H9 (cell line): Measurements from ENCODE around the gene ZRSR2. TPM values are rescaled to one million over a fixed set of nuclear protein-coding genes. Genes with fewer than 3 reads are reported as not detected.

Source experiments
- DNase-seq: peaks from one replicate; pipeline ENCODE4 v3.0.0-alpha.2; 2017
- H2AFZ ChIP-seq: one replicate; pipeline ENCODE4 v1.6.1; 2013; ENCODE audit warnings: mild to moderate bottlenecking, low read length, control low read depth, moderate library complexity
- H2AK5ac ChIP-seq: 2 replicates; pipeline ENCODE4 v1.6.1; 2013; ENCODE audit warnings: low read length, control low read depth, mixed read lengths; ENCODE audit not compliant: insufficient read length
- H2BK120ac ChIP-seq: one replicate; pipeline ENCODE4 v1.6.1; 2013; ENCODE audit warnings: low read depth, mild to moderate bottlenecking, low read length, control low read depth, inconsistent platforms; ENCODE audit not compliant: poor library complexity, severe bottlenecking
- H2BK12ac ChIP-seq: 2 replicates; pipeline ENCODE4 v1.6.1; 2013; ENCODE audit warnings: low read length, control low read depth, mixed read lengths, low read depth; ENCODE audit not compliant: insufficient read length
- H2BK15ac ChIP-seq: 2 replicates; pipeline ENCODE4 v1.6.1; 2013; ENCODE audit warnings: low read depth, low read length, control low read depth
- H2BK20ac ChIP-seq: one replicate; pipeline ENCODE4 v1.6.1; 2013; ENCODE audit warnings: low read depth, mild to moderate bottlenecking, low read length, control low read depth, inconsistent platforms; ENCODE audit not compliant: poor library complexity, severe bottlenecking
- H2BK5ac ChIP-seq: 2 replicates; pipeline ENCODE4 v1.6.1; 2013; ENCODE audit warnings: low read length, control low read depth, mixed read lengths; ENCODE audit not compliant: insufficient read length
- H3K14ac ChIP-seq: 2 replicates; pipeline ENCODE4 v1.6.1; 2013; ENCODE audit warnings: low read length, control low read depth; ENCODE audit not compliant: insufficient read depth
- H3K18ac ChIP-seq: 2 replicates; pipeline ENCODE4 v1.6.1; 2013; ENCODE audit warnings: low read depth, mild to moderate bottlenecking, mixed read lengths, low read length, control low read depth; ENCODE audit not compliant: insufficient read length
- H3K23ac ChIP-seq: 2 replicates; pipeline ENCODE4 v1.6.1; 2013; ENCODE audit warnings: low read length, control low read depth, mixed read lengths, low read depth; ENCODE audit not compliant: insufficient read length
- H3K23me2 ChIP-seq: 2 replicates; pipeline ENCODE4 v1.6.1; 2013; ENCODE audit warnings: low read depth, mild to moderate bottlenecking, mixed read lengths, low read length, control low read depth; ENCODE audit not compliant: insufficient read length, poor library complexity, severe bottlenecking
- H3K27ac ChIP-seq: 2 replicates; pipeline ENCODE4 v1.5.1; 2013; ENCODE audit warnings: low read length, control low read depth, mixed read lengths, low read depth; ENCODE audit not compliant: insufficient read length
- H3K27me3 ChIP-seq: 2 replicates; pipeline ENCODE4 v1.6.1; 2013; ENCODE audit warnings: low read length, control low read depth, inconsistent platforms; ENCODE audit not compliant: insufficient read depth
- H3K4ac ChIP-seq: 2 replicates; pipeline ENCODE4 v1.6.1; 2013; ENCODE audit warnings: low read depth, mild to moderate bottlenecking, control low read depth, inconsistent platforms, low read length, moderate library complexity
- H3K4me1 ChIP-seq: 2 replicates; pipeline ENCODE4 v1.6.1; 2013; ENCODE audit warnings: low read length, control low read depth, inconsistent platforms; ENCODE audit not compliant: insufficient read depth
- H3K4me2 ChIP-seq: 2 replicates; pipeline ENCODE4 v1.6.1; 2013; ENCODE audit warnings: low read length, control low read depth, mixed read lengths; ENCODE audit not compliant: insufficient read length, insufficient read depth
- H3K56ac ChIP-seq: 2 replicates; pipeline ENCODE4 v1.6.1; 2013; ENCODE audit warnings: low read depth, mild to moderate bottlenecking, mixed read lengths, low read length, control low read depth; ENCODE audit not compliant: insufficient read length
- H3K79me1 ChIP-seq: 2 replicates; pipeline ENCODE4 v1.6.1; 2013; ENCODE audit warnings: low read depth, mild to moderate bottlenecking, moderate library complexity, low read length, control low read depth, inconsistent platforms; ENCODE audit not compliant: insufficient read depth, poor library complexity, severe bottlenecking
- H3K79me2 ChIP-seq: 2 replicates; pipeline ENCODE4 v1.6.1; 2013; ENCODE audit warnings: low read length, control low read depth, inconsistent platforms; ENCODE audit not compliant: insufficient read depth
- H3K9ac ChIP-seq: 2 replicates; pipeline ENCODE4 v1.6.1; 2013; ENCODE audit warnings: low read length, control low read depth, mixed read lengths; ENCODE audit not compliant: insufficient read length; ENCODE audit errors: extremely low read depth
- H3K9me3 ChIP-seq: one replicate; pipeline ENCODE4 v1.6.1; 2013; ENCODE audit warnings: low read depth, low read length, inconsistent platforms; ENCODE audit not compliant: control insufficient read depth
- H3T11ph ChIP-seq: one replicate; pipeline ENCODE4 v1.6.1; 2013; ENCODE audit warnings: mild to moderate bottlenecking, low read length, control low read depth, inconsistent platforms
- H4K20me1 ChIP-seq: one replicate; pipeline ENCODE4 v1.6.1; 2013; ENCODE audit not compliant: control insufficient read depth, insufficient read length, insufficient read depth
- H4K5ac ChIP-seq: 2 replicates; pipeline ENCODE4 v1.6.1; 2013; ENCODE audit warnings: low read depth, mild to moderate bottlenecking, mixed read lengths, low read length, control low read depth; ENCODE audit not compliant: insufficient read length
- H4K8ac ChIP-seq: replicated peaks from 2 replicates; pipeline ENCODE4 v1.6.1; 2013; ENCODE audit warnings: low read length, control low read depth, mixed read lengths, low read depth; ENCODE audit not compliant: insufficient read length
- H4K91ac ChIP-seq: 2 replicates; pipeline ENCODE4 v1.6.1; 2013; ENCODE audit warnings: low read depth, mild to moderate bottlenecking, moderate library complexity, mixed read lengths, low read length, control low read depth; ENCODE audit not compliant: insufficient read length
- H3K27ac Mint-ChIP-seq, 3 experiments: 2 replicates in 2 of 3; 3 replicates in 1 of 3; pipeline ENCODE4 v1.8.0; 2020 to 2021; ENCODE audit warnings: mixed read lengths in 3 of 3, mild to moderate bottlenecking in 1 of 3, moderate library complexity in 1 of 3
- H3K27me3 Mint-ChIP-seq: 2 replicates; pipeline ENCODE4 v1.8.0; 2021; ENCODE audit warnings: low read depth, mild to moderate bottlenecking, moderate library complexity, mixed read lengths
- H3K36me3 Mint-ChIP-seq, 3 experiments: 2 replicates in 2 of 3; 3 replicates in 1 of 3; pipeline ENCODE4 v1.8.0; 2020 to 2021; ENCODE audit warnings: low read depth in 3 of 3, mixed read lengths in 3 of 3; ENCODE audit not compliant: insufficient read depth in 1 of 3
- H3K4me1 Mint-ChIP-seq, 2 experiments: 2 replicates each; pipeline ENCODE4 v1.8.0; 2020; ENCODE audit warnings: mixed read lengths in 2 of 2
- H3K4me3 Mint-ChIP-seq, 2 experiments: 2 replicates in 1 of 2; 3 replicates in 1 of 2; pipeline ENCODE4 v1.8.0; 2020 to 2021; ENCODE audit warnings: mild to moderate bottlenecking in 2 of 2, mixed read lengths in 2 of 2, moderate library complexity in 1 of 2
- H3K9me3 Mint-ChIP-seq, 2 experiments: 2 replicates in 1 of 2; 3 replicates in 1 of 2; pipeline ENCODE4 v1.8.0; 2020; ENCODE audit warnings: mild to moderate bottlenecking in 2 of 2, mixed read lengths in 2 of 2, moderate library complexity in 1 of 2
- CTCF ChIP-seq: fragments of 200-600 bp; sonication (generic); conservative IDR thresholded peaks from 3 replicates; pipeline ENCODE4 v1.8.0; 2021; ENCODE audit warnings: antibody characterized with exemption, mild to moderate bottlenecking
- WGBS: extraction: QIAGEN DNeasy Blood & Tissue Kit; methylation state at CpG from one replicate; pipeline ENCODE4 v1.1.7; 2013; ENCODE audit warnings: missing lambda C conversion rate, low lambda C conversion rate, mixed read lengths; ENCODE audit not compliant: insufficient read length; ENCODE audit errors: extremely low coverage; 5-methylcytosine and 5-hydroxymethylcytosine counted together
- total RNA-seq: library from RNA; stranded (reverse); gene quantifications from 2 replicates; pipeline ENCODE4 v1.2.1, GENCODE V29; 2021

The ZRSR2 gene
- total RNA-seq, 1 experiment from 2014 or later: 21.1 TPM

DNA sequence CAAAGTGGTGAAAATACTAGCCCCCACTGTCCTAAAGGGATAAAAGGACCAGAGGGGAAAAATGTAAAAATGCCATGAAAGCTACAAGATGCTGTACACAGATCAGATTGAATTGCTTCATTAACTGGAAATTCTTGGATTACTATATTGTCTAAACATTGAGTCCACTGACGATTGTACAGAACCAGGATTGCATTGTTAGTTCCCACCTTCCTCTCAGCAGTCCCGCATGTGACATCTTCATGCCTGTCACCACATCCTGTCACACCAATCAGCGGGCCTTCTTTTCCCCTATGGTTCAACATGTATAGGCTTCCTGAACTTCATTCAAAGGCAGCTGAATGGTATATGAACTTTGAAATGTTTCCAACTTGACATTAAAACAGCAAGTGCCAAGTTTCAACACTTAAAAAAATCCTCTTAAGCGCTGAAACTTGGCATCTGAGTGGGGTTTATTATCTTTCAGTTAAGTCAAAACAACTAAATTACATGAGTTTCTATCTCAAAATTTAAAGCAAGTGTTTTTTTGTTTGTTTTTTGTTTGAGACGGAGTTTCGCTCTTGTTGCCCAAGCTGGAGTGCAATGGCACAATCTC is 24.6 kb downstream of the ZRSR2 start:
- Histone ChIP-seq H2AK5ac (peak overlapping the region; percentile 21), H4K5ac (no peak overlapping the region), H2BK120ac (no peak overlapping the region), H3K79me1 (no peaks in the 10 kb centered on the region), H3K4ac (no peak overlapping the region; the same call in 1 of the 2 replicates), H3K27ac (no peak overlapping the region), H3K18ac (no peak overlapping the region), H2BK5ac (peak overlapping the region; percentile 5), H3K14ac (no peak overlapping the region), H2AFZ (no peak overlapping the region), H2BK15ac (no peak overlapping the region), H3K9me3 (no peaks in the 10 kb centered on the region), H3K4me2 (no peak overlapping the region), H3K23me2 (no peaks in the 10 kb centered on the region), H3K79me2 (no peaks in the 10 kb centered on the region), H3K9ac (peak overlapping the region; percentile 31), H3T11ph (no peak overlapping the region), H3K4me1 (peaks cover 11% of the 10 kb centered on the region; the same call in 1 of the 2 replicates), H4K8ac (no peak overlapping the region), H4K20me1 (no peaks in the 10 kb centered on the region), H2BK20ac (no peak overlapping the region), H4K91ac (no peak overlapping the region), H3K27me3 (no peaks in the 10 kb centered on the region), H2BK12ac (no peak overlapping the region), H3K56ac (no peak overlapping the region), H3K23ac (no peak overlapping the region)
- no peaks in the 10 kb centered on the region for H3K9me3 Mint-ChIP-seq
- H3K4me1 Mint-ChIP-seq: peaks cover 17 to 23% of the 10 kb centered on the region in 2 experiments
- no peaks in the 10 kb centered on the region for H3K27me3 Mint-ChIP-seq
- no peak for TF ChIP-seq CTCF
- H3K36me3 Mint-ChIP-seq: peaks cover 46 to 73% (median 62%) of the 10 kb centered on the region in 3 experiments; a peak in 6 of 7 replicates
- no CpG with 5 or more reads among the region's 6 CpGs for WGBS
- DNase-seq: no peak
- H3K4me3 Mint-ChIP-seq: no peak overlapping the region
- H3K27ac Mint-ChIP-seq: peak overlapping the region in 2 of 3 experiments; percentile 4 to 17; a peak in 1 of 7 replicates
